GM12875 (cell line): ENCODE results near the gene PISD.

Source experiments
- H3K4me3 ChIP-seq: one replicate; pipeline ENCODE4 v1.5.1; 2011; ENCODE audit warnings: low read depth, low read length, control low read depth
- TF ChIP-seq, protein P1 (sequence below): IDR thresholded peaks from 2 replicates; pipeline ENCODE4 v1.5.1; 2011; ENCODE audit warnings: low read depth, mild to moderate bottlenecking, control low read depth, inconsistent platforms, low read length, moderate library complexity, borderline replicate concordance; ENCODE audit not compliant: insufficient read depth

Gene PISD

DNA sequence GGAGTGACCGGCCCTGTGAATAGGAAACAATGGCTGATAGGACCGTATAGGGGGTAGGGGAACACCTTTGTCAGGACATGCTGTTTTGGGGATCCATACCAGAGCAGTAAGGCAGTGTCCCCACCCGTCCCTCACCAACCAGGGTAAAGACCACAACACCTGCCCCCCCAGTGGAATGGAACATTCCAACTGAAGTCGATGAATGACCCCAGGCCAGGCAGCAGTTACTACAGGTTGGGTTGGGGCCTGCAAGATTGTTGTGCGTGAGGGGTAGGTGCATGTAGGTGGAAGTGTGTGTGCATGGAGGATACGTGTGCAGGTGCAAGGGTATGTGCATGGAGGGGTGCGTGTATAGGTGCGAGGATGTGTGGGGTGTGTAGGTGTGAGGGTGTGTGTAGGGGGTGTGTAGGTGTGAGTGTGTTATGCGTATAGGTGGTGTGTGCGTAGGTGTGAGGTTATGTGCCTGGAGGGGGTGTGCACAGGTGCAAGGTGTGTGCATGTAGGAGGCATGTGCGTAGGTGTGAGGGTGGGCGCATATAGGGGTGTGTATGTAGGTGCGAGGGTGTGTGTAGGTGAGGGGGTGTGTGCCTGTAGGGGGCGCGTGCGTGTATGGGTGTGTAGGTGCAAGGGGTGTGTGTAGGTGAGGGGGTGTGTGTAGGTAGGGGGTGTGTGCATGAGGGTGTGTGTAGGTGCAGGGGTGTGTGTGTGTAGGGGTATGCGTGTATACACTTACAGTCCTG lies 32.9 kb downstream of the PISD start:
- TF ChIP-seq, protein P1, sequence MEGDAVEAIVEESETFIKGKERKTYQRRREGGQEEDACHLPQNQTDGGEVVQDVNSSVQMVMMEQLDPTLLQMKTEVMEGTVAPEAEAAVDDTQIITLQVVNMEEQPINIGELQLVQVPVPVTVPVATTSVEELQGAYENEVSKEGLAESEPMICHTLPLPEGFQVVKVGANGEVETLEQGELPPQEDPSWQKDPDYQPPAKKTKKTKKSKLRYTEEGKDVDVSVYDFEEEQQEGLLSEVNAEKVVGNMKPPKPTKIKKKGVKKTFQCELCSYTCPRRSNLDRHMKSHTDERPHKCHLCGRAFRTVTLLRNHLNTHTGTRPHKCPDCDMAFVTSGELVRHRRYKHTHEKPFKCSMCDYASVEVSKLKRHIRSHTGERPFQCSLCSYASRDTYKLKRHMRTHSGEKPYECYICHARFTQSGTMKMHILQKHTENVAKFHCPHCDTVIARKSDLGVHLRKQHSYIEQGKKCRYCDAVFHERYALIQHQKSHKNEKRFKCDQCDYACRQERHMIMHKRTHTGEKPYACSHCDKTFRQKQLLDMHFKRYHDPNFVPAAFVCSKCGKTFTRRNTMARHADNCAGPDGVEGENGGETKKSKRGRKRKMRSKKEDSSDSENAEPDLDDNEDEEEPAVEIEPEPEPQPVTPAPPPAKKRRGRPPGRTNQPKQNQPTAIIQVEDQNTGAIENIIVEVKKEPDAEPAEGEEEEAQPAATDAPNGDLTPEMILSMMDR, result peak; percentile 19; the same call in 1 of the 2 replicates
- H3K4me3 ChIP-seq, result peak overlapping the region; percentile 80

DNA sequence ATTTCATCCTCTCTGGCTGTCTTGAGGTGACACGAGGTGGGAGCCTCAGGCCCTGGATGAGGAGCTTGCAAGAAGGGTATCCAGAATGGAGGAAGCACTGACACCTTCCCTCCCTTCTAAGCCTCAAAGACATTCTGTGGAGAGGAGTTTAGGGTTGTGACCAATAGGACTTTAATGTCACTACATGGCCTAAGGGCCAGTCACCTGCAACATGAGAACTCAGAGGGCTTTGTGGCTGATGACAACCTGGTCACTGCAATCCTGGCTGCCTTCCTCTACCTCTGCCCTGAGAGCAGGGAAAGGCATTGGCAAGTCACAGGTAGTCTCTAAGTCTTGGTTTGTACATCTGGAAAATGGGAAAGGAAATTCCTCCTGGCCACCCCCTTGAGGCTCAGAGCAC lies 33.7 kb downstream of the PISD start:
- H3K4me3 ChIP-seq, result no peak overlapping the region
- TF ChIP-seq, protein P1, result no peak

DNA sequence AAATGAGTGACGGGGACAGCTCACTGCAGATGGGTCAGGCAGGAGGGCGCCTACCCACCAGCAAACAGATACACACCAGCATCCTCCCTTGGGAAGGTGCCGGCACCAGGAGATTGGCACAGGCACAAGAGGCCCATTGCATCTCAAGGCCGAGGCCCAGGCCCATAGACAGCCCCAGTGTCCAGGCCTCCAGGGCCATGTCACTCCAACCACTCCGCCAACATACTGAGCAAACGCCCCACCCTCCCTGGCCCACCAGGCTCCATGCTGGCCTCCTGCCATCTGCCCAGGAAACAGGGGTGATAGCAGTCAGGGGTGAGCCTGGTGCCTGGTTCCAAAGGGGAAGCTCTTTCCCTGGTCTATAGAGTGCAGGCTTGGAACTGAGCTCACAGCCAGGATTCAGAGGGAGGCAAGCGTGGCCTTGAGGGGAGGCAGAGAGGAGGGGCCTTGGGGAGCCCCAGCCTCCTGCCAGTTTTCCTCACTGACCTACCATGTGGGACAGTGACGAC lies 34.7 kb downstream of the PISD start:
- TF ChIP-seq, protein P1, result no peak

DNA sequence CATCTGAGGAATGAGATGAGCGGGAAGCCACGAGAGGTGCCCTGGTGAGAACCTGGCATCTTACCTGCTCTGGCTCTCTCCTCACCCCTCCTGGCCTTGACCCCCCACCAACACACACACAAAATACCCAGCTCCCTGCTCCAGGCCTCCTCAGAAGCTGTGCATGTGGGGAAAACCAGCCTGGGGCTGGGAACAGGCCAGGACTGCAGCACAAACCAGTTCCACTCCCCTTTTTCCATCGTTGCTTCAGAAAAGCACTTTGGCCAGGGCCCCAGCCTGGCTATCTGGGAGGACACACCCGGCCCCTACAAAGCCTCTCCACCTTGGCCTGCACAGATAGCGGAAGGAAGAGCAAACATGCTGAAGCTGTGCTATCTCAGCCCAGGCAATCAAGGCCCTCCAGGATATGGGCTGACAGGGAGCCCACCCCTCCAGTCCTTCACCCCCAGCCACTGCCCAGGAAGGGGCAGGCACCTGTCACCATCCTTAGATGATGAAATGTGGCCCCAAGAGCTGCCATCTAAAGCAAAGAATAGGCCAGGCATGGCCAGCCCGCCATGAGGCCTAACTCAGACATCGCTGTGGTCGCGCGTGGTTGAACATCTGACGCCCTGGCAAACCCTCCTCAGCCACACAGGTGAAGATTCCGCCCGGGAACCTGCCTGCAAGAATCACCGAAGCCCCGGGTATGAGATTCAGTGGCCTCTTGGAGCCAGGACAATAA lies 35.4 kb downstream of the PISD start:
- TF ChIP-seq, protein P1, result no peak
- H3K4me3 ChIP-seq, result no peak overlapping the region

More for the DNA sequence above, 34.7 kb downstream of the PISD start:
- H3K4me3 ChIP-seq, result no peak overlapping the region

DNA sequence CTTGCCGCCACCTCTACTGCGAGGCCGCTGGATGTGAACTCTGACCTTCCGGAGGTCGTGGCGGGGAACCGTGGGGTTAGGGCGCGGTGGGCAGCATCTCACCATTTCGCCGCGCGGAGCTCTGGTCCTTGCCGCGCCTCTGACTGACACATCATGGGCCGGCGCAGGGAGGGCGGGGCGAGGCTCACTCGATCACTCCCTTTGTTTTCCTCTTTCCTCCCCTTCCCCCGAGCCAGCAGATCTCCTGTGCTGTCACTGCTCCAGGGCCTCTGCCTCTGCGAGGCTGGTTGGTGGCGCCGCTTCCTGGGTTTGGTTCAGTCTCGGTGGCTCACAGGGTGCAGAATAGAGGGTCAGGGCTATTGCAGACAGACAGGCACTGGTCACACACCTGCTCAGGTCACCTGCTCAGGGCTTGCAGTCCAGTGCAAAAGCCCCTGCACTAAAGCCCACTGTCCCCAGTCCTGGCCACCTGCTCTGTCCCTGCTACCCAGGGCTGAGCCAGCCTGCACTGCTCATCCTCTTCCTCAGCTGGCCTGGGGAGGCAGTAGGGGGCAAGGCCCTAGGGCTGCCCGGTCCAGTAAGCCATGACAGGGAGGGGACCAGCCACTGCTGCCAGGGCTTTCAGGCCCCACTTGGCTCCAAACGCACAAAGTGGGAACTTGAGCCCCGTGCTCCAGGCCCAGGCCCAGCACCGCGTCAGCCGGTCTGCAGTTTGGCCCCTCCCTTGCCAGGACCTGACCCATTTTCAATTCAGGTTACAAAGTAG lies 36.2 kb downstream of the PISD start:
- H3K4me3 ChIP-seq, result no peak overlapping the region
- TF ChIP-seq, protein P1, result no peak

DNA sequence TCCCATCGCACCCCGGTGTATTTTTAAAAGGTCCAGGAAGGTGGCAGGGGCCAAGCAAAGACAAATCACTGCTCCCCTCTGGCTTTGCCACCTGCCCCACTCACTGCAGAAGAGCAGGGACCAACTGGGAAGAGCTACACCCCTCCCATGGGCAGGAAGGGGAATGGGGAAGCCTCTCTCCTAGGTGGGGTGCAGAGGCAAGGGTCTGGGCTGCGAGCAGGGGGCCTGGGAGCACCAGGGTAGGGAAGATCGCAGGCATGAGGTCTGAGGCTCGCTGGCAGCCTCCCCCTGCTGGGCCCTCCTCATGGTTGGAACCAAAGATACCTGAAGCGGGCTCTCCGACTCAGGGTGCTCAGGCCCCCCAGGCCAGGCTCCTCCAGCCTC lies 36.8 kb downstream of the PISD start:
- H3K4me3 ChIP-seq, result no peak overlapping the region
- TF ChIP-seq, protein P1, result no peak
